Lower leg skin (tissue), 3 donors: ENCODE measurements around the gene VPS52.

ENCODE experiments used
- POLR2A ChIP-seq, 2 donors: fragments of 450-650 bp; IDR thresholded peaks; one replicate each; pipeline ENCODE4 v1.6.1; 2016 to 2017; ENCODE audit warnings: antibody characterized with exemption in 2 of 2, mild to moderate bottlenecking in 1 of 2, moderate library complexity in 1 of 2
- TF ChIP-seq, protein P1 (sequence below), 3 donors: fragments of 450-650 bp; IDR thresholded peaks; one replicate each; pipeline ENCODE4 v1.5.1; 2016; ENCODE audit warnings: antibody characterized with exemption in 3 of 3, mild to moderate bottlenecking in 3 of 3, moderate library complexity in 2 of 3

GRCh38 chr6:33213989-33214335 is 57.7 kb downstream of the VPS52 start:
- TF ChIP-seq, protein P1, sequence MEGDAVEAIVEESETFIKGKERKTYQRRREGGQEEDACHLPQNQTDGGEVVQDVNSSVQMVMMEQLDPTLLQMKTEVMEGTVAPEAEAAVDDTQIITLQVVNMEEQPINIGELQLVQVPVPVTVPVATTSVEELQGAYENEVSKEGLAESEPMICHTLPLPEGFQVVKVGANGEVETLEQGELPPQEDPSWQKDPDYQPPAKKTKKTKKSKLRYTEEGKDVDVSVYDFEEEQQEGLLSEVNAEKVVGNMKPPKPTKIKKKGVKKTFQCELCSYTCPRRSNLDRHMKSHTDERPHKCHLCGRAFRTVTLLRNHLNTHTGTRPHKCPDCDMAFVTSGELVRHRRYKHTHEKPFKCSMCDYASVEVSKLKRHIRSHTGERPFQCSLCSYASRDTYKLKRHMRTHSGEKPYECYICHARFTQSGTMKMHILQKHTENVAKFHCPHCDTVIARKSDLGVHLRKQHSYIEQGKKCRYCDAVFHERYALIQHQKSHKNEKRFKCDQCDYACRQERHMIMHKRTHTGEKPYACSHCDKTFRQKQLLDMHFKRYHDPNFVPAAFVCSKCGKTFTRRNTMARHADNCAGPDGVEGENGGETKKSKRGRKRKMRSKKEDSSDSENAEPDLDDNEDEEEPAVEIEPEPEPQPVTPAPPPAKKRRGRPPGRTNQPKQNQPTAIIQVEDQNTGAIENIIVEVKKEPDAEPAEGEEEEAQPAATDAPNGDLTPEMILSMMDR (IDR thresholded peaks at IDR 0.05): no peak
- no peak for TF ChIP-seq POLR2A (IDR thresholded peaks at IDR 0.05)
